Skin epidermis (tissue), 12 donors: ENCODE measurements around the gene HIGD1A.
"Not testable (repeated sequence)": the region's sequence is repeated elsewhere in the genome, so short reads cannot be mapped to it uniquely, and the experiment has no call there.

Experiments used
- H3K27ac ChIP-seq, 21 experiments: fragments of 200-600 bp; sonication (generic) in 11 of 21; one replicate each; pipeline ENCODE4 v1.5.0; 2020; ENCODE audit warnings: mild to moderate bottlenecking in 3 of 21, inconsistent platforms in 2 of 21, moderate library complexity in 2 of 21
- H3K4me3 ChIP-seq, 7 experiments: fragments of 200-600 bp; sonication (generic) in 2 of 7; one replicate each; pipeline ENCODE4 v1.5.0; 2020; ENCODE audit warnings: inconsistent platforms in 2 of 7, mild to moderate bottlenecking in 2 of 7, moderate library complexity in 1 of 7

Gene HIGD1A

GRCh38 chr3:42830437-42831320, 26.4 kb upstream of the HIGD1A start:
- Histone ChIP-seq H3K27ac (no peak overlapping the region), H3K4me3 (no peak overlapping the region)

DNA sequence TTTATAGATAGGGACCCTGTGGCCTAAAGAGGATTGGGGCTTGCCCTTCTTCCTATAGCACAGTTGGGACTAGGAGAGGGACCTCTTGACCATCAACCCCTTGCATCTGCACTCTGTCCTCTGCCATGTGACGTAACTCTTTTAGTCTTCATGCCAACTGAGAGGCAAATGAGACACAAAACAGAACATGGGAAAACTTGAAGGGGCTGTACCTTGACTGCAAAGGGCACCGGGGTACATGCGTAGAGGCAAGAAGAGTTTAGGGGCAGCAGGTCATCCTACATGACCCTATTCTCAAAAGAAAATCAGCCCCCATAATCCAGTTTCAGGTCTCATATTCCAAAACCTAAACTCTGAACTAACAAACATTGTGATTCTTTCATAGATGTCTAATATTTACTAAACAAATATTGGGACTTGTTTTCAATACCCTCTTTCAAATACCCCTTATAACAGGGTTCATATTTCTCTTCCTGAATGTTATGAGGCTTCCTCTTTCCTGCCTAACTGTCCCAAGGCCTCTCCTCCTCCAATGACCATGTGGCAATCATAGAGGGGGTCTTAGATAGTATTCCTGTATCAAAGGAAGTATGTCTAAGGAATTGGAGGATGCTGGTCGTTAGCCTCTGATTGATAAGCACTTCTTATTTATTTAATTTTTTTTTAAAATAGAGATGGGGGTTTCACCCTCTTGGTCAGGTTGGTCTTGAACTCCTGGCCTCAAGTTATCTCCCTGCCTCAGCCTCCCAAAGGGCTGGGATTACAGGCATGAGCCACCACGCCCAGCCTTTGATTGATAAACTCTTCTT, 25.5 kb upstream of the HIGD1A start:
- Histone ChIP-seq H3K4me3 (no peak overlapping the region), H3K27ac (peak overlapping the region in 1 of 21 experiments; percentile 12)

GRCh38 chr3:42829083-42829627, 24.9 kb upstream of the HIGD1A start:
- no peak overlapping the region for H3K4me3 ChIP-seq
- H3K27ac ChIP-seq: peak overlapping the region in 1 of 21 experiments; percentile 12

DNA sequence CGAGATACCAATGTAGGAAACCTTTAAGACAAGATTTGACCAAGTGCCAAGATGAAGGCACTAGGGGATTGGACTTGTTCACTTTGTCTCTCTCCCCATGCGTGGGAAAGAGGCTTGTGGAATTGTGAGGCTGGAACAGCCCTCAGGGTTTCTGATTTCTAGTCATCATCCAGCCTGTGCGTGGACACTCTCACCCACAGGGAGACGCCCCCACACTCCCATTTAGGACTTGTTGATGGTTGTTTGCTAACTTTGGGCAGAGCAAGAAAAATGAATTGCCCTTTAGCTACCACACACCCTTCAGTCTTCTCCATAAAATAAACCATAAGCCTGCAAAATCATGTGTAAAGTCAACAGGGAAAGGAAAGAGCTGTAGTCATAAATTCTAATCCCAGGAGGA, 23.4 kb upstream of the HIGD1A start:
- peak overlapping the region in 2 of 21 experiments; percentile 1 to 22 for H3K27ac ChIP-seq

DNA sequence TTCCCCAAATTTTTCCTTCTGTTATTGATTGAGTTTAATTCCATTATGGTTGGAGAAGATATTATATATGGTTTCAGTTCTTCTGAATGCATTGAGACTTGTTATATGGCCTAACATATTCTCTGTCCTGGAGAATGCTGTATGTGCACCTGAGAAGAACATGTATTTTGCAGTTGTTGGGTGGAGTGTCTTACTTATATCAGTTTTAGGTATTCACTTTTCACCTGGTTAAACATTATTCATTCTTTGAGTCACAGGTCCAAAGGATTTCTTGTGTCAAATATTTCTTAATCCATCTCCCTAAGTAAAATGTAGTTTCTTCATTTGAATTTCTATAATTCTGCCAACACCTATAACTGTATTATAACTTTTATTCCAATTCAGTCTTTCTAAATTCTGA, 22.7 kb upstream of the HIGD1A start:
- H3K4me3 ChIP-seq: no peak overlapping the region
- peak overlapping the region in 2 of 21 experiments; percentile 1 to 22 for H3K27ac ChIP-seq

More for the DNA sequence above, 23.4 kb upstream of the HIGD1A start:
- no peak overlapping the region for H3K4me3 ChIP-seq

GRCh38 chr3:42826141-42826540, 21.9 kb upstream of the HIGD1A start:
- Histone ChIP-seq H3K27ac (peak overlapping the region in 1 of 21 experiments; percentile 12), H3K4me3 (no peak overlapping the region)

DNA sequence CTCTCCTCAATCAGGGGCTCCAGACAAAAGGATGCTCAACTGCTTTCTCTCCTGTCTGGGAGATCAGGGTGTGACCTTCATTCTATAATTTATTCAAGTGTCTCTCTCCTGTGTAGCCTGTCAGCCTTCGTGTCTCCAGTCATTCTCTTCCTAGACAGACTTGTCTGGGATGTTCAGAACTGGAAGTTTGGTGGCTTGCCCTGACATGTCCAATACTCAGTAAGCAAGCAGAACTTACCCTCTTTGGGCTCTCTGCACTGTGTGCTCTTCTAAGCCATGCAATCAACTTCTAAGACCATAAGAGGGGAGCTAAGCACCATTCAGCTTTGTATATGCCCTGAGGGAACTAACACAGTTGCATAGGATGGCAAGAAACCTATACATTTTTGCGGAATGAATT, 19.1 kb upstream of the HIGD1A start:
- Histone ChIP-seq H3K4me3 (no peak overlapping the region), H3K27ac (peak overlapping the region in 12 of 21 experiments; percentile 19 to 78 (median 62))

GRCh38 chr3:42822828-42823227, 18.5 kb upstream of the HIGD1A start:
- H3K27ac ChIP-seq: peak overlapping the region in 11 of 21 experiments; percentile 8 to 78 (median 63)
- H3K4me3 ChIP-seq: no peak overlapping the region

- no peak overlapping the region for H3K27ac ChIP-seq
- no peak overlapping the region for H3K4me3 ChIP-seq
Observed at GRCh38 chr3:42820746-42821051, 16.4 kb upstream of the HIGD1A start.

DNA sequence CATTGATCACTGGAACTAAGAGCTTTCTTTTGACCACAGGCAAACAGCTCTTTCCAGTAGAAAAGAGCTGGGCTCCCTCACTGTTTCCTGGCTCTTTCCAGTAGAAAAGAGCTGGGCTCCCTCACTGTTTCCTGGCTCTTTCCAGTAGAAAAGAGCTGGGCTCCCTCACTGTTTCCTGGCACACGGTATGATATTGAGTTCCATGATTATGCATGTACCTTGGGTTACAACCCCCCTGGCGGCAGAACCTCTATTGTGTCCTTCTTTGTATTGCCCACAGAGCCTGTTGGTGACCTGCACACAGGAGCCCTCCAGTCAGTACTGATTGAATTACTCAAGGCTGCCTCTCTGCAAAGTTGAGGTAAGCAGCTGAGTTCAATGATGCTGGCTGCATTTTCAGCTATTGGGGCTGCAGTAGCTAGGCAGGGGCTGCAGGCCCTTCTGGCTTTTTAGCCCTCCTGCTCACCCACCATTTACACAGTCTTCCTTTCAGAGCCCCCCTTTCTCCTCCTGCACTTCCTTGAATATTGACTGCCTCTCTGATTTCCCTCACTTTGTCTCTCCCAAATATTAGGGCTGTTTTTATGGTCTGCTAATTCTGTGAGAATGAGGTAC, 15.2 kb upstream of the HIGD1A start:
- no peak overlapping the region for H3K4me3 ChIP-seq
- H3K27ac ChIP-seq: peak overlapping the region in 6 of 21 experiments; percentile 24 to 63 (median 36)

- Histone ChIP-seq H3K4me3 (no peak overlapping the region), H3K27ac (peak overlapping the region in 3 of 21 experiments; percentile 3 to 53 (median 8))
Observed at GRCh38 chr3:42815826-42816225, 11.5 kb upstream of the HIGD1A start.

- H3K27ac ChIP-seq: peak overlapping the region in 6 of 21 experiments; percentile 3 to 53 (median 15)
- H3K4me3 ChIP-seq: no peak overlapping the region
Observed at GRCh38 chr3:42814914-42815507, 10.7 kb upstream of the HIGD1A start.

DNA sequence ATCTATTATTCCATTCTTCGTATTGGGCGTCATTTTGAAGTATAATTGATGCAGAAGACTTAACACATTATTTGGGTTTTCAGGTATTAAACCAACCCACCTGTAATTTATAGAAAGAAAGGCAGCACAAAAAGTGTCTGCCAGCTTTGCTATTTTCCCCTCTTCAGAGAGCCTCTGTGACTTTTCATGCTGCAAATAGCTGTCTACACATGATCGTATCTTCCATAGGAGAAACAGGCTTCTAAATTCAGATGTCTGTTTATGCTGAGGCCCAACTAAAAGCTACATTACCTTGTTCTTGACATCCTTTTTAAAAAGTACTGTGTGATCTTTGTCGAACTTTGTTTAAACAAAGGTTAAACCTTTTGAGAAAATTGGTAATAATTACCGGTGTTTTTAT, 10.0 kb upstream of the HIGD1A start:
- Histone ChIP-seq H3K27ac (peak overlapping the region in 2 of 21 experiments; percentile 3 to 53), H3K4me3 (no peak overlapping the region)

- H3K4me3 ChIP-seq, H3K27ac ChIP-seq: not testable (repeated sequence)
Observed at GRCh38 chr3:42811118-42811883, 7.0 kb upstream of the HIGD1A start.

GRCh38 chr3:42810706-42811105, 6.4 kb upstream of the HIGD1A start:
- H3K27ac ChIP-seq, H3K4me3 ChIP-seq: not testable (repeated sequence)

DNA sequence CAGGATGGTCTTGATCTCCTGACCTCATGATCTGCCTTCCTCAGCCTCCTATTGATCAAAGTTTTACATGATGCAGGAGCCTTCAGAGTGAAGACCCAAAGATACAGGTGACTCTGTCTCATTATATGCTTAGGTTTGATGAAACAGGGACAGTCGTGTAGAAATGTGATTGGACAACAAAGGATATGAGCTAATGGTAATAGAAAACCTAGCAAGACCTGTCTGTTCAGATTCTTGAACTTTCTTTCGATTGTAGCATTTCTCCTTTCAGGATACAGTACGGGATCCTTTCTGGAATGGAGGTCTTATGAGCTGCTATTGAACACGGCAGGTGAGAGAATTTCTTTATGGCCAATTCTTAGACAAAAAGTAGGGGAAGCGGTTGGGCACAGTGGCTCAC, 4.9 kb upstream of the HIGD1A start, which contains the start of gene ACKR2:
Gene ACKR2 (plus strand): TSS at position 244 of the 400 bp plus-strand sequence. CDS start 55,058 bp downstream, outside the sequence.
- H3K27ac ChIP-seq: no peak within 1 kb of the TSS
- H3K4me3 ChIP-seq: no peak within 1 kb of the TSS

- no peak overlapping the region for H3K27ac ChIP-seq
- no peak overlapping the region for H3K4me3 ChIP-seq
Observed at GRCh38 chr3:42807929-42808328, 3.6 kb upstream of the HIGD1A start.

GRCh38 chr3:42805141-42805821, 991 bp upstream of the HIGD1A start:
- peak overlapping the region in 4 of 21 experiments; percentile 85 to 97 (median 93) for H3K27ac ChIP-seq
- H3K4me3 ChIP-seq: peak overlapping the region; percentile 63 to 90 (median 83)
